PC-9 (cell line): ENCODE data around the gene GUCY2D. TPM values are rescaled to one million over a fixed set of nuclear protein-coding genes. Genes with fewer than 3 reads are reported as not detected.

ENCODE experiments used
- BruUV-seq: library from RNA; stranded (reverse); fragments of 400-500 nt; replicated peaks from 2 replicates; lab custom pipeline; 2021; lab: Mats Ljungman, UMichigan
- CTCF ChIA-PET: fragments of 300-600 bp; sonication (Branson Sonifier 250); formaldehyde crosslinking; loops from one replicate; lab custom pipeline; 2022; ENCODE audit warnings: antibody characterized with exemption; lab: Charles Lee
- POLR2A ChIA-PET: fragments of 300-600 bp; sonication (Branson Sonifier 250); formaldehyde crosslinking; loops from one replicate; lab custom pipeline; 2022; ENCODE audit warnings: antibody characterized with exemption; ENCODE audit not compliant: unreplicated experiment; lab: Charles Lee
- DNase-seq, 2 experiments: peaks; one replicate each; pipeline versions ENCODE4 v3.0.0 to v3.0.0-alpha.2; 2015 to 2022; ENCODE audit warnings: mixed read lengths in 1 of 2
- H2AFZ ChIP-seq: fragments of 200-600 bp; sonication (generic); 2 replicates; pipeline ENCODE4 v1.8.1; 2017; ENCODE audit warnings: antibody characterized with exemption
- H3F3A ChIP-seq: fragments of 200-600 bp; sonication (generic); 2 replicates; pipeline ENCODE4 v1.8.1; 2017; ENCODE audit warnings: antibody characterized with exemption, mild to moderate bottlenecking, low read depth; ENCODE audit not compliant: insufficient read depth
- H3K27ac ChIP-seq: fragments of 200-600 bp; sonication (generic); 2 replicates; pipeline ENCODE4 v1.6.1; 2016; ENCODE audit warnings: mixed run types
- H3K27me3 ChIP-seq: fragments of 200-600 bp; sonication (generic); 2 replicates; pipeline ENCODE4 v1.6.1; 2016; ENCODE audit warnings: low read depth, mixed run types; ENCODE audit not compliant: insufficient read depth
- H3K36me3 ChIP-seq: fragments of 200-600 bp; sonication (generic); 2 replicates; pipeline ENCODE4 v1.6.1; 2016; ENCODE audit warnings: low read depth, mixed run types
- H3K4me1 ChIP-seq: fragments of 200-600 bp; sonication (generic); replicated peaks from 2 replicates; pipeline ENCODE4 v1.6.1; 2016; ENCODE audit warnings: mixed run types; ENCODE audit not compliant: insufficient read depth
- H3K4me2 ChIP-seq: fragments of 200-600 bp; sonication (generic); 2 replicates; pipeline ENCODE4 v1.6.1; 2017; ENCODE audit warnings: mixed run types
- H3K4me3 ChIP-seq: fragments of 200-600 bp; sonication (generic); 2 replicates; pipeline ENCODE4 v1.6.1; 2016; ENCODE audit warnings: mixed run types
- H3K79me2 ChIP-seq: fragments of 200-600 bp; sonication (generic); 2 replicates; pipeline ENCODE4 v1.6.1; 2017; ENCODE audit warnings: low read depth, mixed run types
- H3K9me2 ChIP-seq: fragments of 200-600 bp; sonication (generic); 2 replicates; pipeline ENCODE4 v1.8.1; 2017; ENCODE audit warnings: mild to moderate bottlenecking; ENCODE audit not compliant: insufficient read depth
- H3K9me3 ChIP-seq: fragments of 200-600 bp; sonication (generic); 2 replicates; pipeline ENCODE4 v1.8.1; 2016; ENCODE audit warnings: low read depth; ENCODE audit not compliant: insufficient read depth
- H4K20me1 ChIP-seq: fragments of 200-600 bp; sonication (generic); 2 replicates; pipeline ENCODE4 v1.8.1; 2017; ENCODE audit not compliant: insufficient read depth
- CTCF ChIP-seq: fragments of 200-600 bp; sonication (generic); conservative IDR thresholded peaks from 2 replicates; pipeline ENCODE4 v1.6.1; 2017; ENCODE audit warnings: mixed run types, antibody characterized with exemption, mild to moderate bottlenecking, moderate library complexity
- EZH2 ChIP-seq: fragments of 200-600 bp; sonication (generic); IDR thresholded peaks from 2 replicates; pipeline ENCODE4 v1.8.0; 2017; ENCODE audit warnings: antibody characterized with exemption, low read depth
- intact Hi-C: fragments of 100-400 bp; cut with micrococcal nuclease; formaldehyde crosslinking; loops from one replicate; pipeline ENCODE4 v1.10.0; 2022; ENCODE audit not compliant: unreplicated experiment
- total RNA-seq: library from RNA; stranded (reverse); gene quantifications from 2 replicates; pipeline ENCODE4 v1.2.3, GENCODE V29; 2021

Gene GUCY2D
- total RNA-seq, 1 experiment from 2014 or later, result 0.79 TPM

GRCh38 chr17:8013731-8014557, 11.5 kb downstream of the GUCY2D start:
- BruUV-seq, result no TSS peak
- TF ChIP-seq EZH2 (no peak), CTCF (no peak)
- CTCF ChIA-PET, result no interaction called here

GRCh38 chr17:8014558-8014850, 12.1 kb downstream of the GUCY2D start:
- H2AFZ ChIP-seq, result no peak overlapping the region
- no TSS peak for BruUV-seq
- no peaks in the 10 kb centered on the region for H3K36me3 ChIP-seq
- H3K27ac ChIP-seq, result no peak overlapping the region
- H3K9me2 ChIP-seq, result no peaks in the 10 kb centered on the region
- 0 out of 2 replicates have a peak, but pooled peaks cover 3% of the 10 kb centered on the region for H3F3A ChIP-seq
- intact Hi-C loops, result no loop called here
- H3K79me2 ChIP-seq, result no peaks in the 10 kb centered on the region
- ChIA-PET CTCF (no interaction called here), POLR2A (no interaction called here)
- no peak for DNase-seq
- H3K27me3 ChIP-seq, result no peaks in the 10 kb centered on the region
- no peaks in the 10 kb centered on the region for H4K20me1 ChIP-seq
- H3K4me2 ChIP-seq, result no peak overlapping the region
- H3K9me3 ChIP-seq, result no peaks in the 10 kb centered on the region
- H3K4me3 ChIP-seq, result no peak overlapping the region
- H3K4me1 ChIP-seq, result no peaks in the 10 kb centered on the region
- TF ChIP-seq EZH2, result no peak
- TF ChIP-seq CTCF, result no peak

More at GRCh38 chr17:8013731-8014557, 11.5 kb downstream of the GUCY2D start:
- Histone ChIP-seq H3K9me3 (no peaks in the 10 kb centered on the region), H3K4me2 (no peak overlapping the region), H3K27me3 (no peaks in the 10 kb centered on the region), H2AFZ (no peak overlapping the region), H3K9me2 (no peaks in the 10 kb centered on the region), H3K4me3 (no peak overlapping the region), H3K79me2 (no peaks in the 10 kb centered on the region), H3F3A (0 out of 2 replicates have a peak, but pooled peaks cover 3% of the 10 kb centered on the region), H3K4me1 (no peaks in the 10 kb centered on the region), H3K27ac (no peak overlapping the region), H3K36me3 (no peaks in the 10 kb centered on the region), H4K20me1 (no peaks in the 10 kb centered on the region)
- intact Hi-C loops, result no loop called here
- no peak for DNase-seq
- POLR2A ChIA-PET, result no interaction called here

GRCh38 chr17:8015236-8015956, 13.0 kb downstream of the GUCY2D start:
- TF ChIP-seq CTCF, result no peak
- TF ChIP-seq EZH2, result no peak
- H3K27ac ChIP-seq, result no peak overlapping the region
- no peak overlapping the region for H2AFZ ChIP-seq
- intact Hi-C loops, result no loop called here
- ChIA-PET CTCF (interaction anchor here (0.6 to 2.5 kb wide), 3 partner anchors 25 to 261 kb away, joined by 4 to 9 read pairs (median 4); no protein-coding TSS in a partner anchor), POLR2A (interaction anchor here (0.7 kb wide), 1 partner anchor 280 kb away, joined by 3 read pairs; the partner anchor contains the start of gene SLC25A35)
- H3F3A ChIP-seq, result 0 out of 2 replicates have a peak, but pooled peaks cover 3% of the 10 kb centered on the region
- H3K36me3 ChIP-seq, result no peaks in the 10 kb centered on the region
- no peaks in the 10 kb centered on the region for H3K79me2 ChIP-seq
- peak overlapping the region; percentile 82; the same call in 1 of the 2 replicates for H3K4me2 ChIP-seq
- no peaks in the 10 kb centered on the region for H4K20me1 ChIP-seq
- H3K4me1 ChIP-seq, result no peaks in the 10 kb centered on the region
- DNase-seq, result no peak
- BruUV-seq, result no TSS peak
- H3K4me3 ChIP-seq, result no peak overlapping the region
- no peaks in the 10 kb centered on the region for H3K9me2 ChIP-seq
- H3K9me3 ChIP-seq, result no peaks in the 10 kb centered on the region
- H3K27me3 ChIP-seq, result no peaks in the 10 kb centered on the region
